ENCODE results near the gene CYP11A1.

DNA sequence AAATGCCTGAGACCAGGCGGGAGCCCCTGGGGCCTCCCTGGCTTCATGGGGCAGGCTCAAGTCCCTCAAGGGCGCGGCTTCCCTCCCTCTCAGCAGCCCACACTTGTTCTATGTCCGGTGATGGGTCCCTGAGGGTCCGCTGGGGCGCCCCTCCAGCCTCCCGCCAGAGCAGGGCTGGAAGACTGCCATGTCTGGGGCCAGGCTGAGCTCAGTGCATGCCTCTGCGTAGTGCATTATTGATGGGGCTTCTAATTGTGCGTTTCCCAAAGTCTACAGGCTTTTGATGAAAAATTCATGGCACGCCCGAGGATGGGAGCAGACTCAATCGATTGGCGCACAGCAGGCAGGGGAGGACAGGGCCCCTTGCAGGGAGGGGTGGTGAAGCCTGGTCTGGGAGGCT is 51.3 kb downstream of the CYP11A1 start:
- no peak for TF ChIP-seq POLR2AphosphoS5 (IDR thresholded peaks at IDR 0.05; ENCODE audit: low read depth, low read length)
- no peak for TF ChIP-seq TAF1 (IDR thresholded peaks at IDR 0.05; ENCODE audit: borderline replicate concordance, low read depth, low read length)
- no peak for TF ChIP-seq POLR2A (IDR thresholded peaks at IDR 0.05; ENCODE audit: low read depth, low read length)

Measured in GM12892 (cell line).